Caco-2 (cell line): ENCODE data around the gene ZBTB16. TPM values are rescaled to one million over a fixed set of nuclear protein-coding genes. Genes with fewer than 3 reads are reported as not detected.

ENCODE experiments used
- BruUV-seq: library from RNA; stranded (reverse); fragments of 400-500 nt; replicated peaks from 2 replicates; lab custom pipeline; 2021; lab: Mats Ljungman, UMichigan
- CTCF ChIA-PET: fragments of 300-600 bp; sonication (Branson Sonifier 250); formaldehyde crosslinking; loops from one replicate; lab custom pipeline; 2022; ENCODE audit warnings: antibody characterized with exemption; lab: Charles Lee
- POLR2A ChIA-PET: fragments of 300-600 bp; sonication (Branson Sonifier 250); formaldehyde crosslinking; loops from one replicate; lab custom pipeline; 2022; ENCODE audit warnings: antibody characterized with exemption; lab: Charles Lee
- DNase-seq, 2 experiments: peaks; one replicate each; pipeline versions ENCODE4 v3.0.0 to v3.0.0-alpha.2; 2020 to 2022
- H3K27me3 ChIP-seq: replicated peaks from 2 replicates; pipeline ENCODE4 v1.6.0; 2011; ENCODE audit warnings: low read length; ENCODE audit not compliant: control insufficient read depth, insufficient read depth
- H3K36me3 ChIP-seq: 2 replicates; pipeline ENCODE4 v1.5.1; 2011; ENCODE audit warnings: low read length; ENCODE audit not compliant: control insufficient read depth, insufficient read depth
- H3K4me1 ChIP-seq: fragments of 250-450 bp; sonication (Bioruptor Pico); 2 replicates; pipeline ENCODE4 v1.5.1; 2020; ENCODE audit warnings: mild to moderate bottlenecking
- H3K4me3 ChIP-seq: 2 replicates; pipeline ENCODE4 v1.5.1; 2011; ENCODE audit warnings: low read depth, mild to moderate bottlenecking, control low read depth, low read length
- H3K9me3 ChIP-seq: fragments of 250-450 bp; sonication (Bioruptor Pico); 2 replicates; pipeline ENCODE4 v1.5.1; 2020; ENCODE audit warnings: mild to moderate bottlenecking, moderate library complexity
- H3K27ac Mint-ChIP-seq: one replicate; pipeline ENCODE4 v1.8.0; 2022; ENCODE audit warnings: mixed read lengths; ENCODE audit not compliant: unreplicated experiment
- H3K27me3 Mint-ChIP-seq: one replicate; pipeline ENCODE4 v1.8.0; 2022; ENCODE audit warnings: mixed read lengths; ENCODE audit not compliant: insufficient read depth, unreplicated experiment
- H3K36me3 Mint-ChIP-seq: one replicate; pipeline ENCODE4 v1.8.0; 2022; ENCODE audit warnings: mild to moderate bottlenecking, mixed read lengths; ENCODE audit not compliant: insufficient read depth, unreplicated experiment
- H3K4me1 Mint-ChIP-seq: one replicate; pipeline ENCODE4 v1.8.0; 2022; ENCODE audit warnings: low read depth, mixed read lengths; ENCODE audit not compliant: unreplicated experiment
- H3K4me3 Mint-ChIP-seq: one replicate; pipeline ENCODE4 v1.8.0; 2022; ENCODE audit warnings: mild to moderate bottlenecking, moderate library complexity, mixed read lengths; ENCODE audit not compliant: unreplicated experiment
- H3K9me3 Mint-ChIP-seq: one replicate; pipeline ENCODE4 v1.8.0; 2022; ENCODE audit warnings: mixed read lengths; ENCODE audit not compliant: unreplicated experiment
- CTCF ChIP-seq, 2 experiments: fragments of 200-600 bp in 1 of 2; IDR thresholded peaks; 1 replicate in 1 of 2; 2 replicates in 1 of 2; pipeline versions ENCODE4 v1.5.1 to v1.8.0; 2011 to 2022; ENCODE audit warnings: antibody characterized with exemption in 1 of 2, control low read depth in 1 of 2, inconsistent platforms in 1 of 2, low read depth in 1 of 2, low read length in 1 of 2, mild to moderate bottlenecking in 1 of 2, moderate library complexity in 1 of 2; ENCODE audit not compliant: insufficient read depth in 1 of 2, severe bottlenecking in 1 of 2, unreplicated experiment in 1 of 2
- intact Hi-C: fragments of 100-400 bp; cut with micrococcal nuclease; formaldehyde crosslinking; loops from one replicate; pipeline ENCODE4 v1.10.0; 2022; ENCODE audit not compliant: unreplicated experiment
- total RNA-seq: library from RNA; stranded (reverse); gene quantifications from 2 replicates; pipeline ENCODE4 v1.2.3, GENCODE V29; 2022

The ZBTB16 gene
- total RNA-seq, 1 experiment from 2014 or later, result 12.7 TPM

DNA sequence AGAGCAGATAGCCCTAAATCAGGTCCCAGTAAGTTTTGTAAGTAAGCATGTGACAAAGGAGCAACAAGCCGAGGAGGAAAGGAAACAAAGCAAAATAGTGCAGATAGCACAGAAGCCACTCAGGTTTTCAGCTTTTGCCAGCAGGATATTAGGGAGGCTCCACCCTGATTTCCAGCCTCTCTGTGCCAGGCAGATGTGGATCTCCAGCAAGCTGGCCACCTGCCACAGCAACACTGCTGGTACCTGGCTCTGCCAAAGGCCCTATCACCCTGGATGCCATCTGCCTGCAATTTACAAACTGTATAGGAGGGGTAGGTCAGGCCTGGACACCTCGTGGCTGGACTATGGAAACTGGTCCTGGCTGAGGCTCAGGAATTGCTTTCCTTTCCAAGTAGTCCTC lies 224.5 kb downstream of the ZBTB16 start:
- H3K36me3 Mint-ChIP-seq, result no peaks in the 10 kb centered on the region
- no peak overlapping the region for H3K27ac Mint-ChIP-seq
- no peak for TF ChIP-seq CTCF (IDR thresholded peaks at IDR 0.05; ENCODE audit: insufficient read depth in 1 of 2, low read depth in 1 of 2, low read length in 1 of 2, severe bottlenecking in 1 of 2, unreplicated experiment in 1 of 2)
- Histone ChIP-seq H3K4me3 (no peak overlapping the region), H3K4me1 (peaks cover 24% of the 10 kb centered on the region), H3K27me3 (no peaks in the 10 kb centered on the region), H3K9me3 (no peaks in the 10 kb centered on the region), H3K36me3 (no peaks in the 10 kb centered on the region)
- no peaks in the 10 kb centered on the region for H3K27me3 Mint-ChIP-seq
- intact Hi-C loops, result loop anchor here (10.0 kb wide), 1 partner anchor 281 kb away; no protein-coding TSS in a partner anchor
- peaks cover 17% of the 10 kb centered on the region for H3K4me1 Mint-ChIP-seq
- CTCF ChIA-PET, result interaction anchor here (0.6 to 1.0 kb wide), 2 partner anchors 17 to 56 kb away, joined by 3 read pairs; no protein-coding TSS in a partner anchor
- H3K4me3 Mint-ChIP-seq, result no peak overlapping the region
- H3K9me3 Mint-ChIP-seq, result no peaks in the 10 kb centered on the region
- POLR2A ChIA-PET, result no interaction called here
- no peak for DNase-seq
- BruUV-seq, result no TSS peak

DNA sequence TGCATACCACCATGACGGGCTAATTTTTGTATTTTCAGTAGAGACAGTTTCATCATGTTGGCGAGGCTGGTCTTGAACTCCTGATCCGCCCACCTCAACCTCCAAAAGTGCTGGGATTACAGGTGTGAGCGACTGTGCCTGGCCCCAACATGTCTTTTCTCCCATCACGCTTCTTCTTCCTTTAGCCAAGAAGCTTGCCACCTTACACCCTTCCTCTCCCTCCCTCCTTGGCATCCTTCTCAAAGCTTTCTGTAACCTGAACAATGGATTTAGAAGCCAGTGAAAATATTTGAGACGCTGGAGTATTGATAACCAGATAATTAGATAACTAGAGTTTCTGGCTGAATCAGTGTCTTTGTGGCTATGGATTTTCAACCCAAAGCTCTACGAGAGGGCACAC lies 225.4 kb downstream of the ZBTB16 start:
- ChIA-PET CTCF (interaction anchor here (0.5 kb wide), 1 partner anchor 268 kb away, joined by 3 read pairs; no protein-coding TSS in a partner anchor), POLR2A (no interaction called here)
- peaks cover 24% of the 10 kb centered on the region for H3K4me1 ChIP-seq
- H3K36me3 Mint-ChIP-seq, result no peaks in the 10 kb centered on the region
- BruUV-seq, result no TSS peak
- no peaks in the 10 kb centered on the region for H3K27me3 ChIP-seq
- H3K4me3 ChIP-seq, result no peak overlapping the region
- H3K36me3 ChIP-seq, result no peaks in the 10 kb centered on the region
- no peak for TF ChIP-seq CTCF (IDR thresholded peaks at IDR 0.05; ENCODE audit: insufficient read depth in 1 of 2, low read depth in 1 of 2, low read length in 1 of 2, severe bottlenecking in 1 of 2, unreplicated experiment in 1 of 2)
- no peak overlapping the region for H3K4me3 Mint-ChIP-seq
- intact Hi-C loops, result loop anchor here (10.0 kb wide), 1 partner anchor 280 kb away; no protein-coding TSS in a partner anchor
- no peaks in the 10 kb centered on the region for H3K9me3 ChIP-seq
- peaks cover 12% of the 10 kb centered on the region for H3K4me1 Mint-ChIP-seq
- DNase-seq, result no peak
- no peaks in the 10 kb centered on the region for H3K9me3 Mint-ChIP-seq
- H3K27me3 Mint-ChIP-seq, result no peaks in the 10 kb centered on the region
- no peak overlapping the region for H3K27ac Mint-ChIP-seq

- ChIA-PET CTCF (no interaction called here), POLR2A (no interaction called here)
- Mint-ChIP-seq H3K27ac (no peak overlapping the region), H3K36me3 (no peaks in the 10 kb centered on the region), H3K27me3 (no peaks in the 10 kb centered on the region), H3K4me1 (peaks cover 15% of the 10 kb centered on the region), H3K4me3 (no peak overlapping the region), H3K9me3 (no peaks in the 10 kb centered on the region)
- no peaks in the 10 kb centered on the region for H3K36me3 ChIP-seq
- no TSS peak for BruUV-seq
- TF ChIP-seq CTCF (IDR thresholded peaks at IDR 0.05; ENCODE audit: insufficient read depth in 1 of 2, low read depth in 1 of 2, low read length in 1 of 2, severe bottlenecking in 1 of 2, unreplicated experiment in 1 of 2), result no peak
- peak in 1 of 2 experiments; percentile 49 for DNase-seq
- peaks cover 24% of the 10 kb centered on the region for H3K4me1 ChIP-seq
- H3K27me3 ChIP-seq, result no peaks in the 10 kb centered on the region
- H3K9me3 ChIP-seq, result no peaks in the 10 kb centered on the region
- intact Hi-C loops, result loop anchor here (10.0 kb wide), 1 partner anchor 279 kb away; no protein-coding TSS in a partner anchor
- H3K4me3 ChIP-seq, result no peak overlapping the region
Observed at GRCh38 chr11:114285599-114285998, 226.1 kb downstream of the ZBTB16 start.
